ENCODE measurements around the gene PRELID2.

The PRELID2 gene

GRCh38 chr5:145835848-145836239, 702 bp upstream of the PRELID2 start:
- H3K27ac ChIP-seq: peak overlapping the region; percentile 43; the same call in 1 of the 2 replicates
- no peak for TF ChIP-seq CTCF (conservative IDR thresholded peaks at IDR 0.05)

- TF ChIP-seq CTCF (conservative IDR thresholded peaks at IDR 0.05): no peak
- peak overlapping the region; percentile 43; the same call in 1 of the 2 replicates for H3K27ac ChIP-seq
These were observed 607 bp downstream of the PRELID2 start for GRCh38 chr5:145834554-145834916.

GRCh38 chr5:145833631-145834200, 1.4 kb downstream of the PRELID2 start:
- no peak overlapping the region for H3K27ac ChIP-seq

GRCh38 chr5:145830594-145830993, 4.5 kb downstream of the PRELID2 start:
- H3K27ac ChIP-seq: no peak overlapping the region; the same call in 1 of the 2 replicates
- no peak for TF ChIP-seq CTCF (conservative IDR thresholded peaks at IDR 0.05)

More at GRCh38 chr5:145833631-145834200, 1.4 kb downstream of the PRELID2 start:
- TF ChIP-seq CTCF (conservative IDR thresholded peaks at IDR 0.05): no peak

- no peak overlapping the region; the same call in 1 of the 2 replicates for H3K27ac ChIP-seq
- TF ChIP-seq CTCF (conservative IDR thresholded peaks at IDR 0.05): no peak
These were observed 5.3 kb downstream of the PRELID2 start for GRCh38 chr5:145829708-145830361.

- no peak overlapping the region for H3K27ac ChIP-seq
- no peak for TF ChIP-seq CTCF (conservative IDR thresholded peaks at IDR 0.05)
These were observed 8.1 kb downstream of the PRELID2 start for GRCh38 chr5:145826895-145827674.

GRCh38 chr5:145825751-145826180, 9.4 kb downstream of the PRELID2 start:
- H3K27ac ChIP-seq: no peak overlapping the region

More at GRCh38 chr5:145825751-145826180, 9.4 kb downstream of the PRELID2 start:
- peak; percentile 67 for TF ChIP-seq CTCF (conservative IDR thresholded peaks at IDR 0.05)

All from VCaP (cell line).